CD14-positive monocyte (primary cell): ENCODE results near the gene SGCD. TPM values are rescaled to one million over a fixed set of nuclear protein-coding genes. Genes with fewer than 3 reads are reported as not detected.

Experiments used
- DNase-seq, 3 donors: peaks; one replicate each; pipeline ENCODE4 v3.0.0-alpha.2; 2011 to 2022
- H2AFZ ChIP-seq: 2 replicates; pipeline ENCODE4 v1.6.0; 2012; ENCODE audit warnings: mild to moderate bottlenecking, low read depth, low read length, inconsistent platforms; ENCODE audit not compliant: insufficient read depth, poor library complexity, severe bottlenecking
- H3K27ac ChIP-seq, 2 donors: 1 replicate in 1 of 2; 2 replicates in 1 of 2; pipeline ENCODE4 v1.5.1; 2012 to 2013; ENCODE audit warnings: low read length in 2 of 2, control low read depth in 1 of 2, inconsistent platforms in 1 of 2, low read depth in 1 of 2, mild to moderate bottlenecking in 1 of 2
- H3K27me3 ChIP-seq, 2 donors: one replicate each; pipeline versions ENCODE4 v1.6.0 to v1.6.1; 2011 to 2013; ENCODE audit warnings: low read length in 2 of 2; ENCODE audit not compliant: control insufficient read depth in 2 of 2, insufficient read depth in 2 of 2
- H3K36me3 ChIP-seq, 2 donors: replicated peaks in 1 of 2; 1 replicate in 1 of 2; 2 replicates in 1 of 2; pipeline versions ENCODE4 v1.5.1 to v1.6.1; 2012 to 2013; ENCODE audit warnings: low read length in 2 of 2, control low read depth in 1 of 2, inconsistent platforms in 1 of 2, mild to moderate bottlenecking in 1 of 2; ENCODE audit not compliant: insufficient read depth in 2 of 2, control insufficient read depth in 1 of 2
- H3K4me1 ChIP-seq, 2 donors: 1 replicate in 1 of 2; 2 replicates in 1 of 2; pipeline versions ENCODE4 v1.5.1 to v1.6.1; 2012 to 2013; ENCODE audit warnings: low read length in 2 of 2, control low read depth in 1 of 2, inconsistent platforms in 1 of 2, mild to moderate bottlenecking in 1 of 2, moderate library complexity in 1 of 2; ENCODE audit not compliant: insufficient read depth in 2 of 2, control insufficient read depth in 1 of 2
- H3K4me2 ChIP-seq: replicated peaks from 2 replicates; pipeline ENCODE3; 2012; ENCODE audit warnings: low read length, moderate library complexity, mild to moderate bottlenecking; ENCODE audit not compliant: poor library complexity, severe bottlenecking; ENCODE audit errors: extremely low read depth
- H3K4me3 ChIP-seq, 3 experiments: fragments of 200-600 bp in 1 of 3; sonication (generic) in 1 of 3; replicated peaks in 1 of 3; 1 replicate in 2 of 3; 2 replicates in 1 of 3; pipeline ENCODE4 v1.5.1; 2011 to 2013; ENCODE audit warnings: low read length in 3 of 3, mild to moderate bottlenecking in 3 of 3, control low read depth in 2 of 3, low read depth in 2 of 3, inconsistent platforms in 1 of 3, moderate library complexity in 1 of 3
- H3K79me2 ChIP-seq: 2 replicates; pipeline ENCODE4 v1.6.0; 2012; ENCODE audit warnings: mild to moderate bottlenecking, control low read depth, inconsistent platforms, low read length, moderate library complexity; ENCODE audit not compliant: insufficient read depth
- H3K9ac ChIP-seq: 2 replicates; pipeline ENCODE4 v1.6.0; 2017; ENCODE audit warnings: low read length, mild to moderate bottlenecking; ENCODE audit not compliant: insufficient read depth, poor library complexity, severe bottlenecking
- H3K9me3 ChIP-seq, 2 donors: replicated peaks in 1 of 2; 1 replicate in 1 of 2; 2 replicates in 1 of 2; pipeline versions ENCODE4 v1.5.1 to v1.6.1; 2012 to 2013; ENCODE audit warnings: low read length in 2 of 2, control low read depth in 1 of 2; ENCODE audit not compliant: control insufficient read depth in 1 of 2, insufficient read depth in 1 of 2
- H4K20me1 ChIP-seq: 2 replicates; pipeline ENCODE4 v1.6.0; 2012; ENCODE audit warnings: mild to moderate bottlenecking, low read length, control low read depth, moderate library complexity; ENCODE audit not compliant: insufficient read depth
- H3K27ac Mint-ChIP-seq, 7 donors: one replicate each; pipeline ENCODE4 v1.8.0; 2020; ENCODE audit warnings: mild to moderate bottlenecking in 7 of 7, mixed read lengths in 7 of 7, moderate library complexity in 6 of 7, inconsistent platforms in 2 of 7
- H3K27me3 Mint-ChIP-seq, 3 donors: one replicate each; pipeline ENCODE4 v1.8.0; 2021 to 2022; ENCODE audit warnings: low read depth in 3 of 3, mild to moderate bottlenecking in 3 of 3, mixed read lengths in 3 of 3, moderate library complexity in 3 of 3, inconsistent platforms in 1 of 3
- H3K36me3 Mint-ChIP-seq, 2 donors: one replicate each; pipeline ENCODE4 v1.8.0; 2020; ENCODE audit warnings: mixed read lengths in 2 of 2, inconsistent platforms in 1 of 2, mild to moderate bottlenecking in 1 of 2
- H3K4me1 Mint-ChIP-seq: one replicate; pipeline ENCODE4 v1.8.0; 2020; ENCODE audit warnings: mild to moderate bottlenecking, mixed read lengths
- H3K4me3 Mint-ChIP-seq, 2 donors: one replicate each; pipeline ENCODE4 v1.8.0; 2020; ENCODE audit warnings: mild to moderate bottlenecking in 2 of 2, mixed read lengths in 2 of 2, moderate library complexity in 1 of 2
- H3K9me3 Mint-ChIP-seq, 7 donors: one replicate each; pipeline ENCODE4 v1.8.0; 2020 to 2022; ENCODE audit warnings: mixed read lengths in 7 of 7, mild to moderate bottlenecking in 6 of 7, moderate library complexity in 6 of 7, inconsistent platforms in 2 of 7
- WGBS: methylation state at CpG from one replicate; pipeline ENCODE4 v1.1.5; 2013; ENCODE audit warnings: missing lambda C conversion rate; ENCODE audit not compliant: insufficient coverage; 5-methylcytosine and 5-hydroxymethylcytosine counted together
- intact Hi-C, 2 donors: fragments of 100-400 bp; cut with micrococcal nuclease; formaldehyde crosslinking; loops; one replicate each; pipeline versions ENCODE4 v1.15.0 to v1.15.1; 2023
- polyA plus RNA-seq, 3 donors: library from polyadenylated mRNA; depleted of rRNA in 1 of 3; unstranded in 2 of 3; stranded (reverse) in 1 of 3; fragments of 300-500 nt in 2 of 3; fragments of >200 nt in 1 of 3; fragmentation: Illumina TruSeq in 2 of 3; gene quantifications; 1 replicate in 2 of 3; 2 replicates in 1 of 3; pipeline ENCODE4 v1.2.3, GENCODE V29; 2012 to 2021
- TF ChIP-seq, protein P1 (sequence below): fragments of 200-600 bp; IDR thresholded peaks from one replicate; pipeline ENCODE4 v1.8.0; 2022; ENCODE audit warnings: antibody characterized with exemption, mild to moderate bottlenecking

Gene SGCD
- polyA plus RNA-seq, 3 donors, result not detected

GRCh38 chr5:156500755-156501154, 173.8 kb downstream of the SGCD start:
- H4K20me1 ChIP-seq, result no peaks in the 10 kb centered on the region
- no peaks in the 10 kb centered on the region for H3K4me1 Mint-ChIP-seq
- WGBS, result 79% methylated on average over 2 of the region's 5 CpGs
- no peak overlapping the region for H3K4me2 ChIP-seq
- intact Hi-C loops, result no loop called here
- H3K9ac ChIP-seq, result no peak overlapping the region
- TF ChIP-seq, protein P1, sequence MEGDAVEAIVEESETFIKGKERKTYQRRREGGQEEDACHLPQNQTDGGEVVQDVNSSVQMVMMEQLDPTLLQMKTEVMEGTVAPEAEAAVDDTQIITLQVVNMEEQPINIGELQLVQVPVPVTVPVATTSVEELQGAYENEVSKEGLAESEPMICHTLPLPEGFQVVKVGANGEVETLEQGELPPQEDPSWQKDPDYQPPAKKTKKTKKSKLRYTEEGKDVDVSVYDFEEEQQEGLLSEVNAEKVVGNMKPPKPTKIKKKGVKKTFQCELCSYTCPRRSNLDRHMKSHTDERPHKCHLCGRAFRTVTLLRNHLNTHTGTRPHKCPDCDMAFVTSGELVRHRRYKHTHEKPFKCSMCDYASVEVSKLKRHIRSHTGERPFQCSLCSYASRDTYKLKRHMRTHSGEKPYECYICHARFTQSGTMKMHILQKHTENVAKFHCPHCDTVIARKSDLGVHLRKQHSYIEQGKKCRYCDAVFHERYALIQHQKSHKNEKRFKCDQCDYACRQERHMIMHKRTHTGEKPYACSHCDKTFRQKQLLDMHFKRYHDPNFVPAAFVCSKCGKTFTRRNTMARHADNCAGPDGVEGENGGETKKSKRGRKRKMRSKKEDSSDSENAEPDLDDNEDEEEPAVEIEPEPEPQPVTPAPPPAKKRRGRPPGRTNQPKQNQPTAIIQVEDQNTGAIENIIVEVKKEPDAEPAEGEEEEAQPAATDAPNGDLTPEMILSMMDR, result no peak
- no peak overlapping the region for H3K27ac ChIP-seq
- H3K4me1 ChIP-seq, result no peaks in the 10 kb centered on the region
- H3K79me2 ChIP-seq, result no peaks in the 10 kb centered on the region
- DNase-seq, result no peak
- H2AFZ ChIP-seq, result no peak overlapping the region
- no peak overlapping the region for H3K4me3 ChIP-seq
- no peaks in the 10 kb centered on the region for H3K27me3 Mint-ChIP-seq
- no peaks in the 10 kb centered on the region for H3K27me3 ChIP-seq
- peaks cover 0 to 3% (median 0%) of the 10 kb centered on the region in 7 donors for H3K9me3 Mint-ChIP-seq
- H3K36me3 Mint-ChIP-seq, result no peaks in the 10 kb centered on the region
- no peaks in the 10 kb centered on the region for H3K9me3 ChIP-seq
- no peaks in the 10 kb centered on the region for H3K36me3 ChIP-seq
- H3K27ac Mint-ChIP-seq, result no peak overlapping the region
- H3K4me3 Mint-ChIP-seq, result no peak overlapping the region

GRCh38 chr5:156505101-156505500, 178.1 kb downstream of the SGCD start:
- Mint-ChIP-seq H3K4me3 (no peak overlapping the region), H3K27ac (no peak overlapping the region), H3K4me1 (no peaks in the 10 kb centered on the region), H3K27me3 (peaks cover 0 to 5% (median 0%) of the 10 kb centered on the region in 3 donors), H3K9me3 (peaks cover 0 to 1% (median 0%) of the 10 kb centered on the region in 7 donors), H3K36me3 (no peaks in the 10 kb centered on the region)
- H3K27me3 ChIP-seq, result no peaks in the 10 kb centered on the region
- H3K36me3 ChIP-seq, result no peaks in the 10 kb centered on the region
- H2AFZ ChIP-seq, result no peak overlapping the region
- H3K4me2 ChIP-seq, result no peak overlapping the region
- H3K4me3 ChIP-seq, result no peak overlapping the region
- no peak overlapping the region for H3K9ac ChIP-seq
- intact Hi-C loops, result no loop called here
- H4K20me1 ChIP-seq, result no peaks in the 10 kb centered on the region
- WGBS, result 93% methylated on average over 4 of the region's 5 CpGs
- DNase-seq, result no peak
- no peaks in the 10 kb centered on the region for H3K79me2 ChIP-seq
- no peaks in the 10 kb centered on the region for H3K4me1 ChIP-seq
- no peak overlapping the region for H3K27ac ChIP-seq
- TF ChIP-seq, protein P1, result no peak
- H3K9me3 ChIP-seq, result no peaks in the 10 kb centered on the region
